ENCODE data around the gene TMEM255B.
"Not testable (repeated sequence)": the region's sequence is repeated elsewhere in the genome, so short reads cannot be mapped to it uniquely, and the experiment has no call there.

DNA sequence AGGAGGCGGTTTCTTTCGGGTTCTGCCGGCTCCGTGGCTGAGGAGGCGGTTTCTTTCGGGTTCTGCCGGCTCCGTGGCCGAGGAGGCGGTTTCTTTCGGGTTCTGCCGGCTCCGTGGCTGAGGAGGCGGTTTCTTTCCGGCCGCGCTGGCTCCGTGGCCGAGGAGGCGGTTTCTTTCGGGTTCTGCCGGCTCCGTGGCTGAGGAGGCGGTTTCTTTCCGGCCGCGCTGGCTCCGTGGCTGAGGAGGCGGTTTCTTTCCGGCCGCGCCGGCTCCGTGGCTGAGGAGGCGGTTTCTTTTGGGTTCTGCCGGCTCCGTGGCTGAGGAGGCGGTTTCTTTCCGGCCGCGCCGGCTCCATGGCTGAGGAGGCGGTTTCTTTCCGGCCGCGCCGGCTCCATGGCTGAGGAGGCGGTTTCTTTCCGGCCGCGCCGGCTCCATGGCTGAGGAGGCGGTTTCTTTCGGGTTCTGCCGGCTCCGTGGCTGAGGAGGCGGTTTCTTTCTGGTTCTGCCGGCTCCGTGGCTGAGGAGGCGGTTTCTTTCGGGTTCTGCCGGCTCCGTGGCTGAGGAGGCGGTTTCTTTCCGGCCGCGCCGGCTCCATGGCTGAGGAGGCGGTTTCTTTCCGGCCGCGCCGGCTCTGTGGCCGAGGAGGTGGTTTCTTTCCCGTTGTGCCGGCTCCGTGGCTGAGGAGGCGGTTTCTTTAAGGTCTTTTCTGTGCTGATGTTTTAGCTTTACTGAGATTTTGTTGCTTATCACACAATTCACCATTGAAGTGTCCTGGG lies 6.6 kb upstream of the TMEM255B start:
- TF ChIP-seq, protein P1, sequence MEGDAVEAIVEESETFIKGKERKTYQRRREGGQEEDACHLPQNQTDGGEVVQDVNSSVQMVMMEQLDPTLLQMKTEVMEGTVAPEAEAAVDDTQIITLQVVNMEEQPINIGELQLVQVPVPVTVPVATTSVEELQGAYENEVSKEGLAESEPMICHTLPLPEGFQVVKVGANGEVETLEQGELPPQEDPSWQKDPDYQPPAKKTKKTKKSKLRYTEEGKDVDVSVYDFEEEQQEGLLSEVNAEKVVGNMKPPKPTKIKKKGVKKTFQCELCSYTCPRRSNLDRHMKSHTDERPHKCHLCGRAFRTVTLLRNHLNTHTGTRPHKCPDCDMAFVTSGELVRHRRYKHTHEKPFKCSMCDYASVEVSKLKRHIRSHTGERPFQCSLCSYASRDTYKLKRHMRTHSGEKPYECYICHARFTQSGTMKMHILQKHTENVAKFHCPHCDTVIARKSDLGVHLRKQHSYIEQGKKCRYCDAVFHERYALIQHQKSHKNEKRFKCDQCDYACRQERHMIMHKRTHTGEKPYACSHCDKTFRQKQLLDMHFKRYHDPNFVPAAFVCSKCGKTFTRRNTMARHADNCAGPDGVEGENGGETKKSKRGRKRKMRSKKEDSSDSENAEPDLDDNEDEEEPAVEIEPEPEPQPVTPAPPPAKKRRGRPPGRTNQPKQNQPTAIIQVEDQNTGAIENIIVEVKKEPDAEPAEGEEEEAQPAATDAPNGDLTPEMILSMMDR (IDR thresholded peaks at IDR 0.05) = not testable (repeated sequence)
- TF ChIP-seq EZH2phosphoT487, EZH2 (IDR thresholded peaks at IDR 0.05): not testable (repeated sequence)

All from neural progenitor cell (in vitro differentiated cells).